ENCODE measurements around the gene KPNA4.
"Not testable (repeated sequence)": the region's sequence is repeated elsewhere in the genome, so short reads cannot be mapped to it uniquely, and the experiment has no call there.

KPNA4 gene

GRCh38 chr3:160573955-160574525 is 8.7 kb upstream of the KPNA4 start:
- in situ Hi-C loops (cut with MboI; ENCODE audit: low sequenced_read_pairs) = not testable (repeated sequence)

- in situ Hi-C loops (cut with MboI; ENCODE audit: low sequenced_read_pairs) = no loop called here
Measured at GRCh38 chr3:160569894-160570652, 4.7 kb upstream of the KPNA4 start.

- in situ Hi-C loops (cut with MboI; ENCODE audit: low sequenced_read_pairs) = no loop called here
Measured at GRCh38 chr3:160568989-160569388, 3.6 kb upstream of the KPNA4 start.

- in situ Hi-C loops (cut with MboI; ENCODE audit: low sequenced_read_pairs) = no loop called here
Measured at GRCh38 chr3:160567774-160568173, 2.4 kb upstream of the KPNA4 start.

GRCh38 chr3:160566499-160566898 is 1.1 kb upstream of the KPNA4 start:
- in situ Hi-C loops (cut with MboI; ENCODE audit: low sequenced_read_pairs) = no loop called here

- in situ Hi-C loops (cut with MboI; ENCODE audit: low sequenced_read_pairs) = no loop called here
Measured at GRCh38 chr3:160564949-160565441, 376 bp downstream of the KPNA4 start.

- in situ Hi-C loops (cut with MboI; ENCODE audit: low sequenced_read_pairs) = no loop called here
Measured at GRCh38 chr3:160564258-160564911, 986 bp downstream of the KPNA4 start.

- in situ Hi-C loops (cut with MboI; ENCODE audit: low sequenced_read_pairs) = no loop called here
Measured at GRCh38 chr3:160562952-160563351, 2.4 kb downstream of the KPNA4 start.

- in situ Hi-C loops (cut with MboI; ENCODE audit: low sequenced_read_pairs) = no loop called here
Measured at GRCh38 chr3:160557571-160557970, 7.8 kb downstream of the KPNA4 start.

- in situ Hi-C loops (cut with MboI; ENCODE audit: low sequenced_read_pairs) = no loop called here
Measured at GRCh38 chr3:160556141-160556540, 9.2 kb downstream of the KPNA4 start.

GRCh38 chr3:160554980-160555379 is 10.4 kb downstream of the KPNA4 start:
- in situ Hi-C loops (cut with MboI; ENCODE audit: low sequenced_read_pairs) = no loop called here

GRCh38 chr3:160553827-160554226 is 11.5 kb downstream of the KPNA4 start:
- in situ Hi-C loops (cut with MboI; ENCODE audit: low sequenced_read_pairs) = no loop called here

- in situ Hi-C loops (cut with MboI; ENCODE audit: low sequenced_read_pairs) = no loop called here
Measured at GRCh38 chr3:160546727-160547126, 18.6 kb downstream of the KPNA4 start.

- in situ Hi-C loops (cut with MboI; ENCODE audit: low sequenced_read_pairs) = no loop called here
Measured at GRCh38 chr3:160545504-160545871, 19.9 kb downstream of the KPNA4 start.

- in situ Hi-C loops (cut with MboI; ENCODE audit: low sequenced_read_pairs) = no loop called here
Measured at GRCh38 chr3:160544844-160545503, 20.4 kb downstream of the KPNA4 start.

GRCh38 chr3:160540551-160540950 is 24.8 kb downstream of the KPNA4 start:
- in situ Hi-C loops (cut with MboI; ENCODE audit: low sequenced_read_pairs) = no loop called here

- in situ Hi-C loops (cut with MboI; ENCODE audit: low sequenced_read_pairs) = no loop called here
Measured at GRCh38 chr3:160538895-160539294, 26.5 kb downstream of the KPNA4 start.

- in situ Hi-C loops (cut with MboI; ENCODE audit: low sequenced_read_pairs) = no loop called here
Measured at GRCh38 chr3:160537729-160538128, 27.6 kb downstream of the KPNA4 start.

- in situ Hi-C loops (cut with MboI; ENCODE audit: low sequenced_read_pairs) = no loop called here
Measured at GRCh38 chr3:160532371-160532770, 33.0 kb downstream of the KPNA4 start.

GRCh38 chr3:160531311-160531710 is 34.1 kb downstream of the KPNA4 start:
- in situ Hi-C loops (cut with MboI; ENCODE audit: low sequenced_read_pairs) = no loop called here

- in situ Hi-C loops (cut with MboI; ENCODE audit: low sequenced_read_pairs) = not testable (repeated sequence)
Measured at GRCh38 chr3:160516391-160516790, 49.0 kb downstream of the KPNA4 start.

GRCh38 chr3:160501325-160501724 is 64.0 kb downstream of the KPNA4 start:
- in situ Hi-C loops (cut with MboI; ENCODE audit: low sequenced_read_pairs) = no loop called here
